Stimulated activated CD4-positive, alpha-beta T cell treated with anti-CD3 and anti-CD28 coated beads, Interleukin-4, amount 100 ng/mL, for 24 hours (primary cell): ENCODE results near the gene GNG13.
"Not testable (repeated sequence)": the region's sequence is repeated elsewhere in the genome, so short reads cannot be mapped to it uniquely, and the experiment has no call there.

ENCODE experiments used
- DNase-seq: peaks from one replicate; pipeline ENCODE4 v3.0.0-alpha.2; 2020

The GNG13 gene, protein sequence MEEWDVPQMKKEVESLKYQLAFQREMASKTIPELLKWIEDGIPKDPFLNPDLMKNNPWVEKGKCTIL

DNA sequence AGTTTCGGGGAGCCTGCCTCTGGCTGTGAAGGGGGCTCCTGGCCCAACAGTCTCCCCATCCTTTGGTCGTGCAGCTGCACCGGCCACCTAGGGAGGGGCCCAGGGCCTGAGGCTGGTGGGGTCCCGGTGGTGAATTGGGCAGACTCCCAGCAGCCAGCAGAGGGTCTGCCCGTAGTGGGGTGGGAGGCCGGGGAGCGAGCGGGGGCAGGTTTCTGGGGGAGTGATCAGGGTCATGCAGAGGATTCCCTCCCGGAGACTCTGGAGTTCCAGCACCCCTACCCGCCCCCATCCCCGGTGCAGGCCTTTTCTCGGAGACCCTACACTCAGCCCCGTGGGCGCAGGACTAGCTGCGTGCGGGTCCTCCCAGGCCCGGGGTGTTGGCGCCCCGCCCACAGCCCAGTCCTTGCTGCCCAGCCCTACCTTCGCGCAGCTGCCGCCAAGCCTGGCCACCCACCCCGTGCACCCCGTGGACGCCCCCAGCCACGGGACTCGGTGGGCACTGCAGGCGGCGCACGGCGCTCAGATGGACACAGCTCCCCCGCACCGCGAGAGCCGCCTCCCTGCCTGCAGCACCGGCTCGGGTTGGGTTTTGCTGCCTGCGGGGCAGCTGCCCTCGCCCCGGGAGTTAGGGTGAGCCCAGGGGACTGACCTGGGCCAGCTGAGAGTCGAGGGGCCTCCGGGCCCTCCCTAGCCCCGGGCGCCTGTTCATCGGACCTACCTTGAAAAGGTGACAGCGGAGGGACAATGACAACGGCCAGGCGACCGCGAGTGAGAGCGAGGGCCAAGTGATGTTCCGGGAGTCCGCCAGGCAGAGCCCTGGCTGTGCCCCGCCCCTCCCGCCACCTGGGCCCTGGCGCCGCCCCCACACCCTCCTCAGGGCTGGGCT is at the start of gene GNG13:
Gene GNG13, minus strand, starts transcription at position 787 of the 886 bp plus-strand sequence. CDS start 1,657 bp downstream, outside the sequence.
- DNase-seq, result no peak

- no peak for DNase-seq
Observed at GRCh38 chr16:848510-849253, 48.1 kb upstream of the GNG13 start.

DNA sequence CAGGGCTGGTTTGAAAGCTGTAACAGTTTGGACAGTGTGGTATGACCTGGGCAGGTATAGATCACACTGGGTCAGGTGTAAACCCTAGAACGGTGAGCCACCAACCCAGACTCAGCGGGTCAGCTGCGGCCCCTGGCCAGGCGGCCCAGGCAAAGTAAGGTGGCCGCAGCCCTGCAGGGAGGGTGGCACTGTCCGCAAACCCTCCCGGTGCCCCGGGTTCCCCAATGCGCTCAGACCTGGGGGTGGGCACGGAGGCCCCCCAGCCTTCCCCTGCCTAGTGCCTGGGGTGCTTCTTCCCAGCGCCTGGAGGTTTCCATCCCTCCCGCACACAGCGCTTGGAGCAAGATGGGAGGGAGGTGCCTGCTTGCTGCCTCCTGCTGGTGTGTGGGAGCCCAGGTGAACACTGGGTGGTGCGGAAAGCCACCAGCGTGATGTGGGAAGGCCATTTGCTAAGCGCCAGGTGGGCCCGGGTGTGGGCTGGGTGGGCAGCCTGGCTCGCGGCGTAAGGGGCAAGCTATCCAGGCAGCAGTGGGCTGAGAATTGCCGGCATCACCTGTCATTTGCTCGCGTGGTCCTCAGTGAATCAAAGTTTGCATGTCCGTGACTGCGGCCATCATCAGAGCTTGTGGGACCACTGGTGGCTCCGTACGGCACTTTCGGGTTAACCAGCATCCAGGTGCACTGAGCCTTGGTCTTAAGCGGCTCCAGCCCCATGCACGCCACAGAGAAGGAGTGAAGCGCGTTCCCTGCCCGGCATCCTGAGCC is 47.3 kb upstream of the GNG13 start:
- DNase-seq, result no peak

GRCh38 chr16:847151-847550 is 46.6 kb upstream of the GNG13 start:
- DNase-seq, result no peak

- DNase-seq, result no peak
Observed at GRCh38 chr16:845351-845745, 44.8 kb upstream of the GNG13 start.

- DNase-seq, result no peak
Observed at GRCh38 chr16:844638-845350, 44.3 kb upstream of the GNG13 start.

GRCh38 chr16:843771-844170 is 43.2 kb upstream of the GNG13 start:
- no peak for DNase-seq

GRCh38 chr16:842711-843560 is 42.4 kb upstream of the GNG13 start:
- DNase-seq, result no peak

- no peak for DNase-seq
Observed at GRCh38 chr16:842061-842476, 41.5 kb upstream of the GNG13 start.

- DNase-seq, result no peak
Observed at GRCh38 chr16:841455-842060, 41.0 kb upstream of the GNG13 start.

DNA sequence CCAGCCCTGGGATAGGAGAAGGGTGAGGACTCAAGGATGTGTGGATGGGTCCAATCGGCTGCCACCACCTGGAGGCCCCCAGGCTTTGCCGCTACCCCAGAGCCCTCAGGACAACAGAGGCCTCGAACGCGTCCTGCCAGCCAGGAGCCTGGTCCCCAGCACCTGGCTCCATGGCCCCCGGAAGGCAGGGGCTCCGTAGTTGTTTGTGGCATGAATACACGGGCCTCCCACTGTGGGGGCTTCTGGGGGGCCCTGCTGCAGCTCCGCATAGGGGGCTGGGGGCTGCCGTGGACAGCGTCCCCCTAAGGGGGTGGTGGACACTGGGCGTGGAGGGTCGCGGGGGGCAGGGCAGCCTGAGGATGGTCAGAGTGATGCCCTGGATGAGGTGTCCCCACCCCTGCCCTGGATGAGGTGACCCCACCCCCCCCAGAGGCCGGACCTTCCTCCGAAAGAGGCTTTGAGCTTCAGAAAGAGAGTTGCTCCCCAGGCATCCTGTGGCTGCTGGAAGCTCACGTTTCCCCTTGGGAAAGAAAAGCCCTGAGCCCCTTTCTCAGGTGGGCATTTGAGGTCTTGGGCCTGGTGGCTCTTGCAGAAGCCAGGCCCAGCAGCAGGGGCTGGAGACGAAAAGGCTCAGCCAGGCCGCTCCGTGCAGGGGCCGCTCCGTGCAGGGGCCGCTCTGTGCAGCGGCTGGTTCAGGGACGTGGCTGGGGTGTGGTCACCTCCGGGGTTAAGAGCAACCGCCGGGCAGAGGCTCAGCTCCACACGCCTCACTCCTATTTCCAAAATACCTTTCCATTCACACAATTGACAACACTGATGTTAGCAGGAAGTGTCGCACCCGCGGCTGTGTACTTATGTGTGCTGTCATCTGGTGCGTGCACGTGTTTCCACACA is 40.3 kb upstream of the GNG13 start:
- no peak for DNase-seq

DNA sequence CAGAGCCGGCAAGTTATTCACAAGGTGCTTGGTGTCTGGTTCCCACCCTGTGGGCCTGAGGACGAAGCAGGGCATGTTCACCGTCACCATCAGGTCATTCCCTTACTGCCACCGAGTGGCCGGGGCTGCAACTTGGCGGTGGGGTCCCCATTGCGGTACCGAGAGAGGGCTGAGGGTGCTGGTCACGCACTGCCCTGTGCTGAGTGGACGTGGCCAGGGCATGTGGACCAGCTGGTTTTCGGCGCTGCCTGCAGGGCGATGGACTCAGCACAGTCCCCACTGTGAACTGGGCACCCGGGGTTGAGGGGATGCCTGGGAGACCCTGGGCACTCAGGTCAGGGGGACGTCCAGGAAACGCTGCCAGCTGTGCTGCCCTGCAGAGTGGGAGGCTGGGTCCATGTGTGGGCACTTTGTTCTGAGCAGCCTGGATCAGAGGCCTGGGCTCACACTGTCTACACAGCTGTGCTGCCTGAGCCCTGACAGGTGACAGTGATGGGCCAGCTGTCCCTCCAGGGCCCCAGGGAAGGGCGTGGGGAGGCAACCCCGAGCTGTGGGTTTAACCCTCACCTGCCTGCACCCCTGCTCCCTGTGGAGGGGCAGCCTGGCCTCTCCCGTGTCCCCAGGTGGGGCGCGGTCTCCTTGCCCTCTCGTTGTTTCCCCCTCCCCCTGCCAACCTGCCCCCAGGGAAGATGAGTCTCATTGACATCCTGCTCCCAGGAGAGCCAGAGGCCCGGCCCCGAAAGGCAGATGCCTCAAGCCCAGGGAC is 39.3 kb upstream of the GNG13 start:
- DNase-seq, result no peak

GRCh38 chr16:838741-839140 is 38.2 kb upstream of the GNG13 start:
- DNase-seq, result no peak

DNA sequence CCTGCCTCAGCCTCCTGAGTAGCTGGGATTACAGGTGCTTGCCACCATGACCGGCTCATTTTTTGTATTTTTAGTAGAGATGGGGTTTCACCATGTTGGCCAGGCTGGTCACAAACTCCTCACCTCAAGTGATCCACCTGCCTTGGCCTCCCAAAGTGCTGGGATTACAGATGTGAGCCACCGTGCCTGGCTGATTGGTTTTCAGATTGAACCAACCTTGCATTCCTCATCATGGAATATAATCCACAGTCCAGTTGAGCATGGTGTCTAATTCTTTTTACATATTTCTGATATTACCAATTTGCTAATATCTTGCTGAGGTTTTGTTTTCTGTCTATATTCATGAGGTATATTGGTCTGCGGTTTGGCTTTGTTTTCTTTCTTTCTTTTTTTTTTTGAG is 36.3 kb upstream of the GNG13 start:
- DNase-seq, result not testable (repeated sequence)

- no peak for DNase-seq
Observed at GRCh38 chr16:836221-836620, 35.7 kb upstream of the GNG13 start.

GRCh38 chr16:835373-835772 is 34.8 kb upstream of the GNG13 start:
- DNase-seq, result no peak

GRCh38 chr16:833411-833810 is 32.9 kb upstream of the GNG13 start:
- no peak for DNase-seq

GRCh38 chr16:832652-833336 is 32.3 kb upstream of the GNG13 start:
- DNase-seq, result no peak
